CD14-positive monocyte (primary cell): Measurements from ENCODE around the gene LRIF1. TPM values are rescaled to one million over a fixed set of nuclear protein-coding genes. Genes with fewer than 3 reads are reported as not detected.

Experiments
- DNase-seq, 3 donors: peaks; one replicate each; pipeline ENCODE4 v3.0.0-alpha.2; 2011 to 2022
- H2AFZ ChIP-seq: 2 replicates; pipeline ENCODE4 v1.6.0; 2012; ENCODE audit warnings: mild to moderate bottlenecking, low read depth, low read length, inconsistent platforms; ENCODE audit not compliant: insufficient read depth, poor library complexity, severe bottlenecking
- H3K27ac ChIP-seq, 2 donors: 1 replicate in 1 of 2; 2 replicates in 1 of 2; pipeline ENCODE4 v1.5.1; 2012 to 2013; ENCODE audit warnings: low read length in 2 of 2, control low read depth in 1 of 2, inconsistent platforms in 1 of 2, low read depth in 1 of 2, mild to moderate bottlenecking in 1 of 2
- H3K27me3 ChIP-seq, 2 donors: one replicate each; pipeline versions ENCODE4 v1.6.0 to v1.6.1; 2011 to 2013; ENCODE audit warnings: low read length in 2 of 2; ENCODE audit not compliant: control insufficient read depth in 2 of 2, insufficient read depth in 2 of 2
- H3K36me3 ChIP-seq, 2 donors: replicated peaks in 1 of 2; 1 replicate in 1 of 2; 2 replicates in 1 of 2; pipeline versions ENCODE4 v1.5.1 to v1.6.1; 2012 to 2013; ENCODE audit warnings: low read length in 2 of 2, control low read depth in 1 of 2, inconsistent platforms in 1 of 2, mild to moderate bottlenecking in 1 of 2; ENCODE audit not compliant: insufficient read depth in 2 of 2, control insufficient read depth in 1 of 2
- H3K4me1 ChIP-seq, 2 donors: 1 replicate in 1 of 2; 2 replicates in 1 of 2; pipeline versions ENCODE4 v1.5.1 to v1.6.1; 2012 to 2013; ENCODE audit warnings: low read length in 2 of 2, control low read depth in 1 of 2, inconsistent platforms in 1 of 2, mild to moderate bottlenecking in 1 of 2, moderate library complexity in 1 of 2; ENCODE audit not compliant: insufficient read depth in 2 of 2, control insufficient read depth in 1 of 2
- H3K4me2 ChIP-seq: replicated peaks from 2 replicates; pipeline ENCODE3; 2012; ENCODE audit warnings: low read length, moderate library complexity, mild to moderate bottlenecking; ENCODE audit not compliant: poor library complexity, severe bottlenecking; ENCODE audit errors: extremely low read depth
- H3K4me3 ChIP-seq, 3 experiments: fragments of 200-600 bp in 1 of 3; sonication (generic) in 1 of 3; replicated peaks in 1 of 3; 1 replicate in 2 of 3; 2 replicates in 1 of 3; pipeline ENCODE4 v1.5.1; 2011 to 2013; ENCODE audit warnings: low read length in 3 of 3, mild to moderate bottlenecking in 3 of 3, control low read depth in 2 of 3, low read depth in 2 of 3, inconsistent platforms in 1 of 3, moderate library complexity in 1 of 3
- H3K79me2 ChIP-seq: 2 replicates; pipeline ENCODE4 v1.6.0; 2012; ENCODE audit warnings: mild to moderate bottlenecking, control low read depth, inconsistent platforms, low read length, moderate library complexity; ENCODE audit not compliant: insufficient read depth
- H3K9ac ChIP-seq: 2 replicates; pipeline ENCODE4 v1.6.0; 2017; ENCODE audit warnings: low read length, mild to moderate bottlenecking; ENCODE audit not compliant: insufficient read depth, poor library complexity, severe bottlenecking
- H3K9me3 ChIP-seq, 2 donors: replicated peaks in 1 of 2; 1 replicate in 1 of 2; 2 replicates in 1 of 2; pipeline versions ENCODE4 v1.5.1 to v1.6.1; 2012 to 2013; ENCODE audit warnings: low read length in 2 of 2, control low read depth in 1 of 2; ENCODE audit not compliant: control insufficient read depth in 1 of 2, insufficient read depth in 1 of 2
- H4K20me1 ChIP-seq: 2 replicates; pipeline ENCODE4 v1.6.0; 2012; ENCODE audit warnings: mild to moderate bottlenecking, low read length, control low read depth, moderate library complexity; ENCODE audit not compliant: insufficient read depth
- H3K27ac Mint-ChIP-seq, 7 donors: one replicate each; pipeline ENCODE4 v1.8.0; 2020; ENCODE audit warnings: mild to moderate bottlenecking in 7 of 7, mixed read lengths in 7 of 7, moderate library complexity in 6 of 7, inconsistent platforms in 2 of 7
- H3K27me3 Mint-ChIP-seq, 3 donors: one replicate each; pipeline ENCODE4 v1.8.0; 2021 to 2022; ENCODE audit warnings: low read depth in 3 of 3, mild to moderate bottlenecking in 3 of 3, mixed read lengths in 3 of 3, moderate library complexity in 3 of 3, inconsistent platforms in 1 of 3
- H3K36me3 Mint-ChIP-seq, 2 donors: one replicate each; pipeline ENCODE4 v1.8.0; 2020; ENCODE audit warnings: mixed read lengths in 2 of 2, inconsistent platforms in 1 of 2, mild to moderate bottlenecking in 1 of 2
- H3K4me1 Mint-ChIP-seq: one replicate; pipeline ENCODE4 v1.8.0; 2020; ENCODE audit warnings: mild to moderate bottlenecking, mixed read lengths
- H3K4me3 Mint-ChIP-seq, 2 donors: one replicate each; pipeline ENCODE4 v1.8.0; 2020; ENCODE audit warnings: mild to moderate bottlenecking in 2 of 2, mixed read lengths in 2 of 2, moderate library complexity in 1 of 2
- H3K9me3 Mint-ChIP-seq, 7 donors: one replicate each; pipeline ENCODE4 v1.8.0; 2020 to 2022; ENCODE audit warnings: mixed read lengths in 7 of 7, mild to moderate bottlenecking in 6 of 7, moderate library complexity in 6 of 7, inconsistent platforms in 2 of 7
- CTCF ChIP-seq: fragments of 200-600 bp; IDR thresholded peaks from one replicate; pipeline ENCODE4 v1.8.0; 2022; ENCODE audit warnings: antibody characterized with exemption, mild to moderate bottlenecking
- WGBS: methylation state at CpG from one replicate; pipeline ENCODE4 v1.1.5; 2013; ENCODE audit warnings: missing lambda C conversion rate; ENCODE audit not compliant: insufficient coverage; 5-methylcytosine and 5-hydroxymethylcytosine counted together
- intact Hi-C, 2 donors: fragments of 100-400 bp; cut with micrococcal nuclease; formaldehyde crosslinking; loops; one replicate each; pipeline versions ENCODE4 v1.15.0 to v1.15.1; 2023
- polyA plus RNA-seq, 3 donors: library from polyadenylated mRNA; depleted of rRNA in 1 of 3; unstranded in 2 of 3; stranded (reverse) in 1 of 3; fragments of 300-500 nt in 2 of 3; fragments of >200 nt in 1 of 3; fragmentation: Illumina TruSeq in 2 of 3; gene quantifications; 1 replicate in 2 of 3; 2 replicates in 1 of 3; pipeline ENCODE4 v1.2.3, GENCODE V29; 2012 to 2021

LRIF1 gene
- polyA plus RNA-seq, 3 donors, result 1.8 to 8.2 (median 4.0) TPM

GRCh38 chr1:110928904-110929303 is 34.8 kb downstream of the LRIF1 start:
- no peak for TF ChIP-seq CTCF
- H3K4me1 Mint-ChIP-seq, result peaks cover 8% of the 10 kb centered on the region
- no peak overlapping the region for H3K4me2 ChIP-seq
- no peak overlapping the region for H2AFZ ChIP-seq
- H3K4me3 Mint-ChIP-seq, result no peak overlapping the region
- H3K36me3 Mint-ChIP-seq, result peaks cover 0 to 3% of the 10 kb centered on the region in 2 donors
- peaks cover 0 to 6% of the 10 kb centered on the region in 2 donors for H3K9me3 ChIP-seq
- H3K27ac ChIP-seq, result no peak overlapping the region
- H3K9me3 Mint-ChIP-seq, result peaks cover 3 to 23% (median 5%) of the 10 kb centered on the region in 7 donors
- no peak for DNase-seq
- H4K20me1 ChIP-seq, result no peaks in the 10 kb centered on the region
- intact Hi-C loops, result no loop called here
- no peaks in the 10 kb centered on the region for H3K27me3 ChIP-seq
- 100% methylated on average over 1 of the region's 2 CpGs for WGBS
- no peak overlapping the region for H3K4me3 ChIP-seq
- H3K9ac ChIP-seq, result no peak overlapping the region
- no peaks in the 10 kb centered on the region for H3K79me2 ChIP-seq
- no peaks in the 10 kb centered on the region for H3K27me3 Mint-ChIP-seq
- no peaks in the 10 kb centered on the region for H3K36me3 ChIP-seq
- no peaks in the 10 kb centered on the region for H3K4me1 ChIP-seq
- H3K27ac Mint-ChIP-seq, result no peak overlapping the region

DNA sequence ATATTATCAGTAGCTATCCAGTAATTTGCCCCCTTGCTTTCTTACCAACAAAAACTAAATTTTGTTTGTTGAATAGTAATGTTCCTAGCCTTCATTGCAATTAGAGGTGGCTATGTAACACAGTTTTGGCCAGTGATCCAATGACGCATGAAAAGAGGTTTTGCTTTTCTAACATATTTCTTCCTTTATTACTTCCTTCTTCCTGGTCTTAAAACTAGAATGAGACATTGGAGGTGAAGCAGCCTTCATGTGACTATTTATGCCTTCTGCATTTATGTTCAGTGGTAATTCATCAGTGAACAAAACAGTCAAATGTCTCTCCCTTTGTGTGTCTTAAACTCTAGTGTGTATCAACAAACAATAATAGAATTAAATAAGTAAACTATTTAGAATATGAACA is 35.5 kb downstream of the LRIF1 start:
- TF ChIP-seq CTCF, result no peak
- Mint-ChIP-seq H3K27ac (no peak overlapping the region), H3K27me3 (no peaks in the 10 kb centered on the region), H3K36me3 (peaks cover 0 to 3% of the 10 kb centered on the region in 2 donors), H3K4me1 (peaks cover 8% of the 10 kb centered on the region), H3K4me3 (no peak overlapping the region), H3K9me3 (peaks cover 3 to 19% (median 3%) of the 10 kb centered on the region in 7 donors)
- Histone ChIP-seq H4K20me1 (no peaks in the 10 kb centered on the region), H3K9me3 (no peaks in the 10 kb centered on the region), H3K4me2 (no peak overlapping the region), H3K27me3 (no peaks in the 10 kb centered on the region), H3K79me2 (no peaks in the 10 kb centered on the region), H3K4me3 (no peak overlapping the region), H3K4me1 (no peaks in the 10 kb centered on the region), H3K9ac (no peak overlapping the region), H3K27ac (no peak overlapping the region), H3K36me3 (no peaks in the 10 kb centered on the region), H2AFZ (no peak overlapping the region)
- intact Hi-C loops, result no loop called here
- DNase-seq, result peak in 2 of 3 donors; percentile 18 to 31
- no CpG with 5 or more reads among the region's 1 CpG for WGBS
